ENCODE results near the gene TLE4. TPM values are rescaled to one million over a fixed set of nuclear protein-coding genes. Genes with fewer than 3 reads are reported as not detected.

TLE4 gene
- polyA plus RNA-seq, 1 donor (not counting 4 experiments of a cell fraction or from before 2014, with no cell fraction given), result 14.7 TPM

DNA sequence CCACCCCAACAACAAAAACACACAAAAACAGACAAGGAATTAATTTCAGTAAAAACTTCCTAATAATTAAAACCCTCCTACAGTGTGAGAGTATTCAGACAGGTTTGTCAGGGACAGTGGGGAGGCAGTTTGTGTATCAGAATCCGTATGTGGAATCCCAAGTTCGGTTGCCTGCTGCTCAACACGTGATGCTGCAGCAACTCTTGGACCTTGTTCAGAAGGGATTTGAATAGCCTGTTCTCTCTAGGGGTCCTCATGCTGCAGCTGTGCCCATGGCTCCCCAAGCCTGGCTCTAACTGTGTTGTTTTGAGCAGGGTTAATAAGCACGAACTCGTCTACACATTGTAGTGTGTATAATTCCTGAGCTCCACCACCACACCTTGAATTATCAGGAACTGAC lies 28.7 kb downstream of the TLE4 start:
- no peaks in the 10 kb centered on the region for H4K20me1 ChIP-seq (ENCODE audit: control insufficient read depth, extremely low read depth, insufficient read depth, low read length)

DNA sequence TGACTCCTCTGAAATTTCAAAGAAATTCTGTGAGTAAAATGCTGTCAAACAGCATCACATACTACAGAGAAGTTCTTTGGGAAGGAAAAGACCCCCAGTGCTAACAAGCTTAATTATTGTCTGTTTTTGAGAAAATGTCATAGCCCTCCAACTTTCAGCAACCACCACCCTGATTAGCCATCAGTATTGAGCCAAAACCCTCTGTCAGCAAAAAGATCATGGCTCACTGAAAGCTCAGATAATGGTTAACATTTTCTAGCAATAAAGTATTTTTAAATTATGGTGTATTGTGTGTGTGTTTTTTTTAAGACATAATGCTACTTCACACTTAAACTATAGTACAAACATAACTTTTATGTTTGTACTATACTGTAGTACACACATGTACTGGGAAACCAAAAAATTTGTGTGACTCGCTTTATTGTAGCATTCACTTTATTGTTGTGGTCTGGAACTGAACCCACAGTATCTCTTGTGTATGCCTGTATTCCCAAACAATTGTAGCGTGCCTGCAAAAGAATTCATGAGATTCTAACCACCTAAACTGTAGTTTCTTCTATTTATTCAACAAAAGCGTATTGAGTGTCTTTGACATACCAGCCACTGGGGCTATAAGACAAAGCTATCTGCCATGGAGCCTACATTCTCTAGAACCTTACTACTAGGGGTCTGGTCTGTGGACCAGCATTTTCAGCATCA lies 31.6 kb downstream of the TLE4 start:
- no peak overlapping the region for H2AFZ ChIP-seq (ENCODE audit: control insufficient read depth, low read length)
- H4K20me1 ChIP-seq (ENCODE audit: control insufficient read depth, extremely low read depth, insufficient read depth, low read length), result no peaks in the 10 kb centered on the region
- no peak overlapping the region for H3K4me3 ChIP-seq (ENCODE audit: control insufficient read depth in 2 of 3, extremely low read depth in 1 of 3, insufficient read depth in 2 of 3, low read depth in 1 of 3, low read length in 3 of 3)
- H3K27me3 ChIP-seq (ENCODE audit: control insufficient read depth, extremely low read depth, insufficient read depth, low read length), result no peaks in the 10 kb centered on the region
- TF ChIP-seq, protein P1, sequence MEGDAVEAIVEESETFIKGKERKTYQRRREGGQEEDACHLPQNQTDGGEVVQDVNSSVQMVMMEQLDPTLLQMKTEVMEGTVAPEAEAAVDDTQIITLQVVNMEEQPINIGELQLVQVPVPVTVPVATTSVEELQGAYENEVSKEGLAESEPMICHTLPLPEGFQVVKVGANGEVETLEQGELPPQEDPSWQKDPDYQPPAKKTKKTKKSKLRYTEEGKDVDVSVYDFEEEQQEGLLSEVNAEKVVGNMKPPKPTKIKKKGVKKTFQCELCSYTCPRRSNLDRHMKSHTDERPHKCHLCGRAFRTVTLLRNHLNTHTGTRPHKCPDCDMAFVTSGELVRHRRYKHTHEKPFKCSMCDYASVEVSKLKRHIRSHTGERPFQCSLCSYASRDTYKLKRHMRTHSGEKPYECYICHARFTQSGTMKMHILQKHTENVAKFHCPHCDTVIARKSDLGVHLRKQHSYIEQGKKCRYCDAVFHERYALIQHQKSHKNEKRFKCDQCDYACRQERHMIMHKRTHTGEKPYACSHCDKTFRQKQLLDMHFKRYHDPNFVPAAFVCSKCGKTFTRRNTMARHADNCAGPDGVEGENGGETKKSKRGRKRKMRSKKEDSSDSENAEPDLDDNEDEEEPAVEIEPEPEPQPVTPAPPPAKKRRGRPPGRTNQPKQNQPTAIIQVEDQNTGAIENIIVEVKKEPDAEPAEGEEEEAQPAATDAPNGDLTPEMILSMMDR (optimal IDR thresholded peaks at IDR 0.05 in 1 of 3, IDR thresholded peaks at IDR 0.05 in 1 of 3, conservative IDR thresholded peaks at IDR 0.05 in 1 of 3; ENCODE audit: extremely low read depth in 1 of 3, insufficient read depth in 2 of 3, low read length in 3 of 3), result no peak
- no peak for TF ChIP-seq EZH2 (IDR thresholded peaks at IDR 0.05; ENCODE audit: low read length)
- no peaks in the 10 kb centered on the region for H3K9me3 ChIP-seq (ENCODE audit: control insufficient read depth, low read depth, low read length)
- H3K9me1 ChIP-seq (ENCODE audit: control insufficient read depth, extremely low read depth, insufficient read depth, low read length), result no peaks in the 10 kb centered on the region
- dilution Hi-C loops (cut with MboI; ENCODE audit: extremely low pct_ligation_motif_present, low sequenced_read_pairs), result no loop called here
- DNase-seq (ENCODE audit: low read depth, low spot score), result no peak
- H3K4me1 ChIP-seq (ENCODE audit: control insufficient read depth, extremely low read depth, insufficient read depth, low read length), result no peaks in the 10 kb centered on the region
- no peak overlapping the region for H3K4me2 ChIP-seq (ENCODE audit: control insufficient read depth, extremely low read depth, insufficient read depth, low read depth, low read length)
- no peak overlapping the region for H3K27ac ChIP-seq (ENCODE audit: control insufficient read depth, insufficient read depth, low read length)
- no peak overlapping the region for H3K9ac ChIP-seq (ENCODE audit: control insufficient read depth, extremely low read depth, insufficient read depth, low read length)
- FAIRE-seq, result no peak
- no peaks in the 10 kb centered on the region for H3K79me2 ChIP-seq (ENCODE audit: control insufficient read depth, insufficient read depth, low read length)
- H3K36me3 ChIP-seq (ENCODE audit: control insufficient read depth in 2 of 2, extremely low read depth in 1 of 2, insufficient read depth in 2 of 2, low read length in 2 of 2), result no peaks in the 10 kb centered on the region

More for the DNA sequence above, 28.7 kb downstream of the TLE4 start:
- no peaks in the 10 kb centered on the region for H3K9me1 ChIP-seq (ENCODE audit: control insufficient read depth, extremely low read depth, insufficient read depth, low read length)
- H3K4me3 ChIP-seq (ENCODE audit: control insufficient read depth in 2 of 3, extremely low read depth in 1 of 3, insufficient read depth in 2 of 3, low read depth in 1 of 3, low read length in 3 of 3), result no peak overlapping the region
- DNase-seq (ENCODE audit: low read depth, low spot score) (no peak), FAIRE-seq (no peak)
- no peak overlapping the region for H2AFZ ChIP-seq (ENCODE audit: control insufficient read depth, low read length)
- H3K4me2 ChIP-seq (ENCODE audit: control insufficient read depth, extremely low read depth, insufficient read depth, low read depth, low read length), result no peak overlapping the region
- H3K27ac ChIP-seq (ENCODE audit: control insufficient read depth, insufficient read depth, low read length), result no peak overlapping the region
- H3K36me3 ChIP-seq (ENCODE audit: control insufficient read depth in 2 of 2, extremely low read depth in 1 of 2, insufficient read depth in 2 of 2, low read length in 2 of 2), result no peaks in the 10 kb centered on the region
- H3K9ac ChIP-seq (ENCODE audit: control insufficient read depth, extremely low read depth, insufficient read depth, low read length), result no peak overlapping the region
- dilution Hi-C loops (cut with MboI; ENCODE audit: extremely low pct_ligation_motif_present, low sequenced_read_pairs), result no loop called here
- TF ChIP-seq, protein P1 (optimal IDR thresholded peaks at IDR 0.05 in 1 of 3, IDR thresholded peaks at IDR 0.05 in 1 of 3, conservative IDR thresholded peaks at IDR 0.05 in 1 of 3; ENCODE audit: extremely low read depth in 1 of 3, insufficient read depth in 2 of 3, low read length in 3 of 3), result no peak
- no peak for TF ChIP-seq EZH2 (IDR thresholded peaks at IDR 0.05; ENCODE audit: low read length)
- no peaks in the 10 kb centered on the region for H3K4me1 ChIP-seq (ENCODE audit: control insufficient read depth, extremely low read depth, insufficient read depth, low read length)
- H3K27me3 ChIP-seq (ENCODE audit: control insufficient read depth, extremely low read depth, insufficient read depth, low read length), result no peaks in the 10 kb centered on the region
- no peaks in the 10 kb centered on the region for H3K79me2 ChIP-seq (ENCODE audit: control insufficient read depth, insufficient read depth, low read length)
- no peaks in the 10 kb centered on the region for H3K9me3 ChIP-seq (ENCODE audit: control insufficient read depth, low read depth, low read length)

All from keratinocyte (primary cell).